HS-5 (cell line): ENCODE measurements around the gene FAM83F.

ENCODE experiments used
- DNase-seq: peaks from one replicate; pipeline ENCODE4 v3.0.0-alpha.2; 2012; ENCODE audit warnings: low read depth

FAM83F gene

DNA sequence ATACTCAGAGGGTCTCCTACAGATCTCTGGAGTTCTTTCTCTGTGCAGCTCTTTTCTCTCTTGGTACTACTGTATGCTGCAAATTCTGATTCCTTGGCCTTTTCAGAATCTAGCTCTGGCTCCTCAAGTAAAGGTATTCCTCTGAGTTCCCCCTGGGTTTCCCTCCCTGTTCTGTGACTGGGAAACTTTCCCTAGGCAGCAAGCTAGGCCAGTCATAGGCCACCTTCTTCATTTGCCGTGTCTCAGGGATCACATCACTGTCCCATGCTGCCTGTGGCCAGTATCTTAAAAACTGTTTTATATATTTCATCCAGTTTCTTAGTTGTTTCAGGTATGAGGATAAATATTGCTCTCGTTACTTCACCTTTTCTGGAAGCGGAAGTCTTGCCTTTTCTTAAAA, 71.2 kb downstream of the FAM83F start:
- DNase-seq, result no peak

DNA sequence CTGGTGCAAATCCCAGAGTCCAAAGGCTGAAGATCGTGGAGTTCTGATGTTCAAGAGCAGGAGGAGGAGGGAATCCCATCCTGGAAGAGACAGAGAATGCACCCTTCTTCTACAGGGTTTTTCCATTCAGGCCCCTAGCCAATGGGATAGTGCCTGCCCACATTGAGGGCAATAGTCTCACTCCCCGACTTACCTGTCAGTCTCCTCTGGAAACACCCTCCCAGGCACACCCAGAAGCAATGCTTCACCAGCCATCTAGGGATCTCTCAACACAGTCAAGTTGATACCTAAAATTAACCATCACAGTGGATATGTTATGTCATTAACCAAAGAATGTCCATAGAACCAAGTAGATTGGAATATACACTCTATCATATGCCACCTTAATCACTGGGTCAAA, 72.9 kb downstream of the FAM83F start:
- no peak for DNase-seq

DNA sequence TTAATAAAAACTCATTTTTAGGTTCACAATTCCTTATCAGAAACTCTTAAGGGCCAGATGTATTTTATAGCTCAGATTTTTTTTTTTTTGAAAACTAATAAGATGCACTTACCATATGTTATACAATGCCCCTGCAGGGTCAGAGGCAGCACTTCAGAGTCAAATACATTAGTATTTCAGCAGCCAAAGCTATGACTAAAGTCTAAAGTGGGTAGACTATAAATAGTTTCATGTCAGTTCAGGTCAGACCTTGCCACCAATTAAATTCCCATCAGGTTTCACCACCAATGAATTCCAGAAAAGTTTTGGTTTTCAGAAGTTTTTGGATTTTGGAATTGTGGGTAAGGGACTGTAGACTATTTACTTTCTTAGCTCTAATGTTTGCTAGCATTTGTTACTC, 75.9 kb downstream of the FAM83F start:
- no peak for DNase-seq

- DNase-seq, result no peak
Measured at GRCh38 chr22:40071720-40072119, 77.0 kb downstream of the FAM83F start.

DNA sequence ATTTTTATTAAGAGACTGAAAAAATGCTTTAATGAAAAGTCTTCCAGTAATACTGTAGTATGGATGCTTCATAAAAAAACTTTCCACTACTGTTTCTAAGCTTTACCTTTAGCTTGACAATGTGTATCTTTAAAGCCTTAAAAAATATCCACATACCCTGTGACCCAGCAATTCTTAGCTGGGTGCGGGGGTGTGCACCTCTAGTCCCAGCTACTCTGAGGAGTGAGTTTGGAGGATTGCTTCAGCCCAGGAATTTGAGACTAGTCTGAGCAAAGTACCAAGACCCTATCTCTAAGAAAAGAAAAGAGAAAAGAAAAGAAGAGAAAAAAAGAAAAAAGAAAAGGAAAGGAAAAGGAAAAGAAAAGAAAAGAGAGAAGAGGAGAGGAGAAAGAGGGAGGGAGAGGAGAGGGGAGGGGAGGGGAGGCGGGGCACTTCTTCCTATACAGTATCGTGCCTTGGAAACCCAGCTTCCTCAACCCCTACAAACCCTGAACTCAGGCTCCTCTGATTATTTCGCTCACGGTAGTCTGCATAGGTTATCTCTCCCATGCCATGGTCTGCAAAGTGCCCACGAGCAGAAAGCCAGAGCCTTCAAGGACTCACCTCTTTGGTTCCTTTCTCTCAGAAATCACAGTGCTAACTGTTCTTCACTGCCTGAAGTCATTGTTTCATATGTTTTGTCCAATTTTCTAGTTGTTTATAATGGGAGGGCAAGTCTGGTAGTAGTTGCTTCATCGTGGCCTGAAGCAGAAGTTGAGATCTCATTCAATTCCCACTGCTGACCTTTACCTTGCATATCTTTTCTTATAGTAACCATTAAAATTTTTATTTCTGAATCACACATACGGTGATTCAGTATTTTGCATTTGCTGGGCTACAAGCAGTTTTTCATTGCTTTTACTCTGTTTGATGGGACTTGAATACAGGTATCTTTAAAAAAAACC, 82.2 kb downstream of the FAM83F start:
- DNase-seq, result no peak

- no peak for DNase-seq
Measured at GRCh38 chr22:40077646-40078016, 82.9 kb downstream of the FAM83F start.

- DNase-seq, result no peak
Measured at GRCh38 chr22:40081662-40082061, 86.9 kb downstream of the FAM83F start.

GRCh38 chr22:40082184-40082583, 87.4 kb downstream of the FAM83F start:
- no peak for DNase-seq

- no peak for DNase-seq
Measured at GRCh38 chr22:40083794-40084193, 89.0 kb downstream of the FAM83F start.

DNA sequence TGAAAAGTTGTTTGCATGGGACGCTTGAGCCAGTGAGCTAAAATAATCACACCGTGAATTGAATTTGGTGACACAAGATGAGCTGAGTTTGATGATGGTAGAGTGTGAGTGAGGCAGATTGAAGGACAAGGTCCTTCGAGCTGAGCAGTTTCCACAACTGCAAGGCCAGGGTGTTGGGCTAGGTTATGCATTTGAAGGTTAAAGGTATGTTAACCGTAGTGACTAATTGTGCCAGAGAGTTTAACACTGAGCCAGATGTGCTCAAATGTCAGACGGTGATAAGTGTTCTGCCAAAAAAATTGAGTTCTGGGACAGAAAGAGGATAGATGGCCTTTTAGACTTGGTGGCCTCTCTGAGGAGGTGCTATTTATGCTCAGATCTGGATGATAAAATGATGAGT, 89.5 kb downstream of the FAM83F start:
- DNase-seq, result no peak

GRCh38 chr22:40088818-40089217, 94.1 kb downstream of the FAM83F start:
- no peak for DNase-seq
